Measurements from ENCODE around the gene EIF2AK2. TPM values are rescaled to one million over a fixed set of nuclear protein-coding genes. Genes with fewer than 3 reads are reported as not detected.

Gene EIF2AK2
- total and polyA plus RNA-seq, 12 donors = 2.4 to 31.1 (median 23.0) TPM

DNA sequence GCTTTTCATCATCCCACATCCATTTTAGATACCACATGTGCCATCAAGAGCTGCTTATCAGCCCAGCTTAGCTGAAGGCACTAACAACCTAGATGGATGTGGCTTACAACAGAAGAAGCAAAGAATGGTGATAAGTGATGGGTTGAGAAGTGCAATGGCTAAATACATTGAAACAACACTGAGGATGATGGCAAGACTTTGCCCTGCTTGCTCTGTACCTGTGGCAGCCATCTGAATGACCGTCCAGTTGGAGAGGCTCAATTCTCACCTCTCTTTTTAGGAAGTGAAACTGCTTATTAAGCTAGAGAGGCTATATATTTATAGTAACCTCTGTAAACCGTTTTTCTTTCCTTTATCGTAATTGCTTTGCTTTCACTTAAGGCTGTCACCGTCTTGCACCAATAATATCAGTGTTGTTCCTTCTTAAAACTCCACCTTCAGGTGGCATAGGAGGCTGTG lies 66.7 kb downstream of the EIF2AK2 start:
- DNase-seq = no peak
- no peak for ATAC-seq
- Histone ChIP-seq H3K4me1 (peaks cover 0 to 11% (median 8%) of the 10 kb centered on the region in 9 donors), H3K27ac (no peak overlapping the region), H3K4me3 (no peak overlapping the region), H3K27me3 (no peaks in the 10 kb centered on the region), H3K36me3 (peaks cover 0 to 82% (median 42%) of the 10 kb centered on the region in 9 donors), H3K9me3 (no peaks in the 10 kb centered on the region)
- TF ChIP-seq, protein P1, sequence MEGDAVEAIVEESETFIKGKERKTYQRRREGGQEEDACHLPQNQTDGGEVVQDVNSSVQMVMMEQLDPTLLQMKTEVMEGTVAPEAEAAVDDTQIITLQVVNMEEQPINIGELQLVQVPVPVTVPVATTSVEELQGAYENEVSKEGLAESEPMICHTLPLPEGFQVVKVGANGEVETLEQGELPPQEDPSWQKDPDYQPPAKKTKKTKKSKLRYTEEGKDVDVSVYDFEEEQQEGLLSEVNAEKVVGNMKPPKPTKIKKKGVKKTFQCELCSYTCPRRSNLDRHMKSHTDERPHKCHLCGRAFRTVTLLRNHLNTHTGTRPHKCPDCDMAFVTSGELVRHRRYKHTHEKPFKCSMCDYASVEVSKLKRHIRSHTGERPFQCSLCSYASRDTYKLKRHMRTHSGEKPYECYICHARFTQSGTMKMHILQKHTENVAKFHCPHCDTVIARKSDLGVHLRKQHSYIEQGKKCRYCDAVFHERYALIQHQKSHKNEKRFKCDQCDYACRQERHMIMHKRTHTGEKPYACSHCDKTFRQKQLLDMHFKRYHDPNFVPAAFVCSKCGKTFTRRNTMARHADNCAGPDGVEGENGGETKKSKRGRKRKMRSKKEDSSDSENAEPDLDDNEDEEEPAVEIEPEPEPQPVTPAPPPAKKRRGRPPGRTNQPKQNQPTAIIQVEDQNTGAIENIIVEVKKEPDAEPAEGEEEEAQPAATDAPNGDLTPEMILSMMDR (IDR thresholded peaks at IDR 0.05) = no peak
- 88% methylated on average over 4 of the region's 4 CpGs for WGBS, 2 donors
- intact Hi-C loops (cut with DNase I) = no loop called here

DNA sequence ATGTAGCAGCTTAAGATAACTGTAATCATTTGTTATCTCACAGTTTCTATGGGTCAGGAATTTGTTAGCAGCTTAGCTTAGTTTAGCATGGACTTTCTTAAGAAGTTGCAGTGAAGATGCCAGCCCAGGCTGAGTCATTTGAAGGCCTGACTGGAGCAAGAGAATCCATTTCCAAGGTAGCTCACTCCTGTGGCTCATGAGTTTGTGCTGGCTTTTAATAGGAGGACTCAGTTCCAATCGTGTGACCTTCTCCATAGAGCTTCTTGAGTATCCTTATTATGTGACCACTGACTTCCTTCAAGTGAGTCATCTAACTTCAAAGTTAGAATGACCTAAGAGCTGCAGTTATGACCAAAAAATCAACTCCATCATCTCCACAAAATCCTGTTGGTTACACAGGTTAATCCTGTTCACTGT lies 71.0 kb downstream of the EIF2AK2 start:
- TF ChIP-seq, protein P1 (IDR thresholded peaks at IDR 0.05) = no peak
- Histone ChIP-seq H3K27me3 (no peaks in the 10 kb centered on the region), H3K9me3 (no peaks in the 10 kb centered on the region), H3K36me3 (peaks cover 0 to 56% (median 24%) of the 10 kb centered on the region in 9 donors), H3K4me1 (peaks cover 4 to 42% (median 35%) of the 10 kb centered on the region in 9 donors), H3K4me3 (no peak overlapping the region), H3K27ac (no peak overlapping the region)
- ATAC-seq (no peak), DNase-seq (no peak)
- 73% methylated on average over 1 of the region's 1 CpG for WGBS, 2 donors
- intact Hi-C loops (cut with DNase I) = no loop called here

DNA sequence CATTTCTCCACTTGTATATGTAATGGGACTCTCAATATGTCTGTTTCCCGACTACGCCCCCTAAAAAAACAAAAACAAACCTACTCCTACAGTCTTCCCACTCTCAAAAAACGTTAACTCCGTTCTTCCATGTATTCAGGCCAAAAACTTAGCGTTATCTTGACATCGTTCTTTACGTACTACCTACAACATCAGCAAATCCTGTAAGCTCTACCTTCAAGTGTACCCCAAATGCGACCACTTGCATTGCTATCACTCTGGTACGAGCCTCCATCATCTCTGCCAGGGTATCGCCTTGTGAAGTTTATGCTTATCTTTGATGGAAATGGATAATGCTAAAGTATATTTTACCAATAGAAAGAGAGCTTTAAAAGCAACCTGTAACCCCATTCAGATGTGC lies 72.0 kb downstream of the EIF2AK2 start:
- TF ChIP-seq, protein P1 (IDR thresholded peaks at IDR 0.05) = no peak
- Histone ChIP-seq H3K36me3 (peaks cover 0 to 54% (median 19%) of the 10 kb centered on the region in 9 donors), H3K27me3 (no peaks in the 10 kb centered on the region), H3K27ac (peak overlapping the region in 9 of 10 donors; percentile 74 to 89 (median 86)), H3K4me1 (peaks cover 4 to 52% (median 45%) of the 10 kb centered on the region in 9 donors), H3K9me3 (no peaks in the 10 kb centered on the region), H3K4me3 (peak overlapping the region; percentile 59 to 92 (median 80))
- intact Hi-C loops (cut with DNase I) = no loop called here
- 1 to 3% methylated on average over 10 of the region's 10 CpGs for WGBS, 2 donors
- DNase-seq (no peak), ATAC-seq (no peak)

DNA sequence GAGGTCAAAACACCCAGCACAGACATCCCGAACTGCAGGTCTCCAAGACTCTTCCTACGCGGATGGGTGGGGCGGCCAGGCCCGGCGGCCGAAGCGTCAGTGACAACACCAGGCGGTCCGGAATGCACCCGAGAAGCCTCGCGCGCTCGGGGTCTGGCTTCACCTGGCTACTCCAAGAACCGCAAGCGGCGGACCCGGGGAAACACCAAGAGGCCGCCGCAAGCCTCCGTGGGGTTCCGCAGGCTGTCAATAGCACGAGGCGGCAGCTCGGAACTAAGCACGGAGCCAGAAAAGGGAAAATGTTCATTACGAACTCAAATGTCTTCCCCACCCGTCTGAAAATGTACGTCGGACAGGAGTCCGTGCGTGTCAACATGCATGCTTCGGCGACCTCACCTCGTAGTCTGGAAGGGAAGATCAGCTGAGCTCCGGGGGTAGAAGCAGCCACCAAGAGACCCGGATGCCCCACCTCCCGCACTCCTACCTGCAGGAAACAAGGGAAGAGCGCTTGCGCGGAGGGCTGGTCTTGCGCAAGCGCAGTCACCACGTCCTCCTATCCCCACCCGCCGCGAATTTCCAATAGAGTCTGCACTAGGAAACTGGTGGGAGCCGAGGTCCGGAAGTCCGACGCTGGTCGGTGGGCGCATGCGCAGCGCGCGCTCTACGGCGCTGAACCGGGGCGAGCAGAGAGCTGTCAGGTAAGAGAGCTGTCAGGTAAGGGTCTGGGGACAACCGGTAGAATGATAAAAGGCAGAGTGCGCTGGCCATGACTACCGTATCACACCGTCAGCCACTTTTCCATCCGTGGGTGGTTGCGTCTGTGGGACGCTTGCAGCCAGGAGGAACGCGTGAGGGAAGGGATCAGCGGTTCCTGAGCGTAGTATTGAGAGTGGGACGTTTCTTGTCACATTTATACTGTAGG lies 72.6 kb downstream of the EIF2AK2 start, which contains the start of the genes GPATCH11 and HEATR5B:
Gene GPATCH11, plus strand, starts transcription at position 646 of the 922 bp plus-strand sequence. CDS start 3,864 bp downstream, outside the sequence.
Gene HEATR5B, minus strand, starts transcription at position 500 of the 922 bp plus-strand sequence. CDS start 958 bp downstream, outside the sequence.
- Histone ChIP-seq H3K36me3 (peaks cover 0 to 54% (median 14%) of the 10 kb centered on the region in 9 donors), H3K4me3 (peak within 1 kb of the TSS; percentile 59 to 92 (median 80)), H3K4me1 (peaks cover 4 to 57% (median 46%) of the 10 kb centered on the region in 9 donors), H3K27ac (peak within 1 kb of the TSS; percentile 40 to 89 (median 85)), H3K9me3 (no peaks in the 10 kb centered on the region), H3K27me3 (no peaks in the 10 kb centered on the region)
- intact Hi-C loops (cut with DNase I) = no loop called here
- peak; percentile 93 to 95 for DNase-seq
- TF ChIP-seq, protein P1 (IDR thresholded peaks at IDR 0.05) = no peak
- 0% methylated on average over 74 of the region's 74 CpGs for WGBS, 2 donors
- ATAC-seq = peak; percentile 98 to 100 (median 99)
